GM23248 (cell line): ENCODE measurements around the gene TRIM52. TPM values are rescaled to one million over a fixed set of nuclear protein-coding genes. Genes with fewer than 3 reads are reported as not detected.
"Not testable (repeated sequence)": the region's sequence is repeated elsewhere in the genome, so short reads cannot be mapped to it uniquely, and the experiment has no call there.

Source experiments
- DNase-seq: peaks from one replicate; pipeline ENCODE4 v3.0.0-alpha.2; 2015
- H2AFZ ChIP-seq: fragments of 200-600 bp; sonication (generic); 2 replicates; pipeline ENCODE4 v1.6.1; 2016; ENCODE audit warnings: antibody characterized with exemption
- H3F3A ChIP-seq: fragments of 200-600 bp; sonication (generic); 2 replicates; pipeline ENCODE4 v1.6.1; 2016; ENCODE audit warnings: mild to moderate bottlenecking, antibody characterized with exemption, mixed run types; ENCODE audit not compliant: insufficient read depth
- H3K27ac ChIP-seq: fragments of 200-600 bp; sonication (generic); 2 replicates; pipeline ENCODE4 v1.5.1; 2016; ENCODE audit warnings: mild to moderate bottlenecking
- H3K27me3 ChIP-seq: fragments of 200-600 bp; sonication (generic); replicated peaks from 2 replicates; pipeline ENCODE4 v1.6.1; 2016; ENCODE audit warnings: mild to moderate bottlenecking; ENCODE audit not compliant: insufficient read depth
- H3K36me3 ChIP-seq: fragments of 200-600 bp; sonication (generic); 2 replicates; pipeline ENCODE4 v1.6.1; 2016; ENCODE audit warnings: low read depth, mild to moderate bottlenecking
- H3K4me1 ChIP-seq: fragments of 200-600 bp; sonication (generic); 2 replicates; pipeline ENCODE4 v1.6.1; 2016; ENCODE audit warnings: mild to moderate bottlenecking; ENCODE audit not compliant: insufficient read depth
- H3K4me2 ChIP-seq: fragments of 200-600 bp; sonication (generic); one replicate; pipeline ENCODE4 v1.6.1; 2016; ENCODE audit warnings: mild to moderate bottlenecking; ENCODE audit not compliant: unreplicated experiment
- H3K4me3 ChIP-seq: fragments of 200-600 bp; sonication (generic); 2 replicates; pipeline ENCODE4 v1.5.1; 2016; ENCODE audit warnings: mild to moderate bottlenecking
- H3K79me2 ChIP-seq: fragments of 200-600 bp; sonication (generic); 2 replicates; pipeline ENCODE4 v1.6.1; 2016; ENCODE audit warnings: mild to moderate bottlenecking; ENCODE audit not compliant: insufficient read depth
- H3K9ac ChIP-seq: fragments of 200-600 bp; sonication (generic); 2 replicates; pipeline ENCODE4 v1.6.1; 2016; ENCODE audit warnings: mild to moderate bottlenecking
- H3K9me2 ChIP-seq: fragments of 200-600 bp; sonication (generic); 2 replicates; pipeline ENCODE4 v1.6.1; 2016; ENCODE audit warnings: mixed run types, mild to moderate bottlenecking, moderate library complexity; ENCODE audit not compliant: insufficient read depth
- H3K9me3 ChIP-seq: fragments of 200-600 bp; sonication (generic); one replicate; pipeline ENCODE4 v1.6.1; 2017; ENCODE audit warnings: low read depth
- H4K20me1 ChIP-seq: fragments of 200-600 bp; sonication (generic); 2 replicates; pipeline ENCODE4 v1.6.0; 2016; ENCODE audit not compliant: insufficient read depth
- EZH2 ChIP-seq: fragments of 200-600 bp; sonication (generic); IDR thresholded peaks from 2 replicates; pipeline ENCODE4 v1.6.1; 2018; ENCODE audit warnings: antibody characterized with exemption, mild to moderate bottlenecking; ENCODE audit not compliant: insufficient read depth, poor library complexity, severe bottlenecking
- EZH2phosphoT487 ChIP-seq: fragments of 200-600 bp; sonication (generic); IDR thresholded peaks from 2 replicates; pipeline ENCODE4 v1.6.1; 2018; ENCODE audit warnings: antibody characterized with exemption, moderate library complexity, mild to moderate bottlenecking, low read depth; ENCODE audit not compliant: insufficient read depth
- WGBS, 2 experiments: methylation state at CpG; one replicate each; pipeline ENCODE4 v1.1.6; 2015 to 2017; ENCODE audit warnings: low lambda C conversion rate in 2 of 2, low coverage in 1 of 2; ENCODE audit errors: missing lambda C conversion rate in 2 of 2; 5-methylcytosine and 5-hydroxymethylcytosine counted together
- in situ Hi-C: fragments of 300-500 bp; cut with MboI; formaldehyde crosslinking; loops from 2 replicates; pipeline ENCODE4 v1.15.0; 2020
- polyA plus RNA-seq: library from polyadenylated mRNA; unstranded; fragments of >200 nt; fragmentation: Nextera tagmentation; extraction: Ambion mirVana; gene quantifications from 2 replicates; pipeline ENCODE4 v1.2.1, GENCODE V29; 2016
- total RNA-seq: library from RNA; depleted of rRNA; stranded (reverse); fragments of >200 nt; shearing (Covaris generic); gene quantifications from 2 replicates; pipeline ENCODE4 v1.2.3, GENCODE V29; 2014

Gene TRIM52
- total and polyA plus RNA-seq, 2 experiments from 2014 or later = 4.1 to 6.6 TPM

- H3K27me3 ChIP-seq = no peaks in the 10 kb centered on the region
- H2AFZ ChIP-seq = no peak overlapping the region
- H4K20me1 ChIP-seq = no peaks in the 10 kb centered on the region
- no peak overlapping the region for H3K4me3 ChIP-seq
- no peak for TF ChIP-seq EZH2phosphoT487
- TF ChIP-seq EZH2 = no peak
- H3K9ac ChIP-seq = no peak overlapping the region
- no peaks in the 10 kb centered on the region for H3K4me1 ChIP-seq
- 64 to 70% methylated on average over 7 of the region's 7 CpGs for WGBS, 2 experiments
- H3K79me2 ChIP-seq = no peaks in the 10 kb centered on the region
- peaks cover 19% of the 10 kb centered on the region for H3F3A ChIP-seq
- in situ Hi-C loops = no loop called here
- no peaks in the 10 kb centered on the region for H3K9me3 ChIP-seq
- H3K27ac ChIP-seq = no peak overlapping the region
- DNase-seq = no peak
- no peaks in the 10 kb centered on the region for H3K36me3 ChIP-seq
- H3K9me2 ChIP-seq = no peaks in the 10 kb centered on the region
- no peak overlapping the region for H3K4me2 ChIP-seq
Measured at GRCh38 chr5:181211208-181211607, 49.7 kb downstream of the TRIM52 start.

GRCh38 chr5:181210698-181211097, 50.2 kb downstream of the TRIM52 start:
- DNase-seq, H3K9me2 ChIP-seq, H3K4me3 ChIP-seq, H2AFZ ChIP-seq, H3K27me3 ChIP-seq, H3K4me2 ChIP-seq, H3K36me3 ChIP-seq, H3K79me2 ChIP-seq, H4K20me1 ChIP-seq, H3K9ac ChIP-seq, in situ Hi-C loops, H3K27ac ChIP-seq, H3K4me1 ChIP-seq, H3K9me3 ChIP-seq: not testable (repeated sequence)
- WGBS, 2 experiments = 79 to 80% methylated on average over 17 of the region's 17 CpGs
- H3F3A ChIP-seq = peaks cover 22% of the 10 kb centered on the region

- H2AFZ ChIP-seq, H3K36me3 ChIP-seq, H3K27ac ChIP-seq, DNase-seq, H4K20me1 ChIP-seq, H3K9ac ChIP-seq, H3K4me3 ChIP-seq, H3K27me3 ChIP-seq, H3K9me2 ChIP-seq, H3K9me3 ChIP-seq, in situ Hi-C loops, H3K4me2 ChIP-seq, H3K4me1 ChIP-seq, H3K79me2 ChIP-seq: not testable (repeated sequence)
- H3F3A ChIP-seq = peaks cover 22% of the 10 kb centered on the region
- WGBS, 2 experiments = 61 to 73% methylated on average over 11 of the region's 11 CpGs
Measured at GRCh38 chr5:181210148-181210547, 50.8 kb downstream of the TRIM52 start.

GRCh38 chr5:181209006-181209405, 51.9 kb downstream of the TRIM52 start:
- DNase-seq, in situ Hi-C loops, H3K9ac ChIP-seq, H3K27ac ChIP-seq, H3K27me3 ChIP-seq, H3K9me3 ChIP-seq, H3K4me1 ChIP-seq, H3K9me2 ChIP-seq, H2AFZ ChIP-seq, H3K79me2 ChIP-seq, H4K20me1 ChIP-seq, H3K4me3 ChIP-seq, H3K36me3 ChIP-seq, H3K4me2 ChIP-seq: not testable (repeated sequence)
- H3F3A ChIP-seq = peaks cover 22% of the 10 kb centered on the region
- 83 to 86% methylated on average over 19 to 24 of the region's 24 CpGs for WGBS, 2 experiments

- no peak overlapping the region for H3K4me2 ChIP-seq
- H3K36me3 ChIP-seq = no peaks in the 10 kb centered on the region
- H3K4me1 ChIP-seq = no peaks in the 10 kb centered on the region
- in situ Hi-C loops = no loop called here
- H3K27me3 ChIP-seq = no peaks in the 10 kb centered on the region
- TF ChIP-seq EZH2phosphoT487 (no peak), EZH2 (no peak)
- no peaks in the 10 kb centered on the region for H4K20me1 ChIP-seq
- no peaks in the 10 kb centered on the region for H3K79me2 ChIP-seq
- H3K9me2 ChIP-seq = no peaks in the 10 kb centered on the region
- no peak overlapping the region for H2AFZ ChIP-seq
- H3K9ac ChIP-seq = no peak overlapping the region; the same call in 1 of the 2 replicates
- peak overlapping the region; percentile 85 for H3K27ac ChIP-seq
- peaks cover 22% of the 10 kb centered on the region for H3F3A ChIP-seq
- WGBS, 2 experiments = 27 to 32% methylated on average over 3 of the region's 3 CpGs
- H3K9me3 ChIP-seq = no peaks in the 10 kb centered on the region
- DNase-seq = no peak
- peak overlapping the region; percentile 77; the same call in 1 of the 2 replicates for H3K4me3 ChIP-seq
Measured at GRCh38 chr5:181207960-181208253, 53.0 kb downstream of the TRIM52 start.
